ENCODE results near the gene DUSP28.
A peak's percentile ranks its signal among the peaks of the same experiment; 100 is the strongest.

Gene DUSP28

DNA sequence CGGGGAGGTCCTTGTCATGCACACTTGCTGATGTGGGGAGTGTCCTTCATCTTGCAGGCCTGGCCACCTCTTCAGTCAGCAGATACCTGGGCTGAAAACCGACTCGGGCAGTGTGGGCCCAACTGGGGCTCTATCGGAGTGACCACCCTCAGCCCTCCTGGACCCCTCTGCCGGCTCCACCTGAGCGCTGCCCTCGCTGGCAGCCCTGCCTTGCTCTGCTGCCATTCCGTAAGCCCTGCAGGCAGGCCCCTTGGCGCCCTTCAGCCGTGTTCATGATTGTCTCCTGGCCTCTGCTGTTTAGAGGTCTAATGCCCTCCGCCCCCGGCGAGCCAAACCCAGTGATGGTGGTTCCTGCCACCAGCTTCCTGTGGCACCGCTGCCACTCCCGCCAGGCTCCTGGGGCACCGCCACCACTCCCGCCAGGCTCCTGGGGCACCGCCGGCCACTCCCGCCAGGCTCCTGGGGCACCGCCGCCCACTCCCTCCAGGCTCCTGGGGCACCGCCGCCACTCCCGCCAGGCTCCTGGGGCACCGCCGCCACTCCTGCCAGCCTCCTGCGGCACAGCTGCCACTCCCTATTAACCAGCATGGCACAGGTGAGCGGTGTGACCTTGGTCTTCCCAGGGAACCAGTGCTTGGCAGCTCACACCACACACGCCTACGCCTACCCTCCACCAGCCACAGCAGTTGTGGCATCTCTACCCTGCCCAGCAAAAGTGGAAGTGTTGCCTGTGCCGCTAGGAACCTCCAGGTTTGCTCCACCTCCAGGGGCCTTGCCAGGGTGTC lies 42.3 kb downstream of the DUSP28 start:
- peak; percentile 57 for DNase-seq

GRCh38 chr2:240603081-240603835 lies 43.1 kb downstream of the DUSP28 start:
- DNase-seq = no peak

- DNase-seq = no peak
Observed at GRCh38 chr2:240603846-240604245, 43.7 kb downstream of the DUSP28 start.

GRCh38 chr2:240604291-240604938 lies 44.3 kb downstream of the DUSP28 start:
- peak; percentile 50 for DNase-seq

GRCh38 chr2:240604939-240605716 lies 45.0 kb downstream of the DUSP28 start:
- DNase-seq = no peak

- no peak for DNase-seq
Observed at GRCh38 chr2:240605867-240606743, 45.9 kb downstream of the DUSP28 start.

DNA sequence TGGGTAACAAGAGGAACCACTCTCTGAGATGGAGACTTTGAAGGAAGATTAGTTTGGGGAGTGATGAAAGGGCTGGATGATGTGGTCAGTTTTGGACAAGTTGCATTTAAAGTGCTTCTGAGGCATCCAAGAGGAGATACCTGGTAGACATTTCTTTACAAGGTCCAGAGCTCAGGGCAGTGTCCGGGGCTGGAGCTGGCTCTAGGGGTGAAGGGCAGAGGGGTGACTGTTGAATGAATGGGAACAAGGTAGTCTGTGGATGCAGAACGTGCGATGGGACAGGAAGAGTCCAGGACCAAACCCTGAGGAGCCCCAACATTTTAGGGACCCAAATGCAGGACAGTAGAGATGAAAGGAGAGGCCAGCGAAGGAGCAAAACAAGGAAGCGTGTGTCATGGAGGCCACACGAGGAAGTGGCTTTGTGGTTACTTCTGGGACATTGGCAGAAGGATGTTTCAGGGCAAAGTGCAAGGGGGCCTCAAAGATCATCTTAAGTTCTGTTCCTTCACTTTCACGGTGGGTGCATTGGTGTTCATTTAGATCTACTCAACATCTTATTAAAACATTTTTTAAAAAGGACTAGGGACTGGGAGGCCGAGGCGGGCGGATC lies 51.5 kb downstream of the DUSP28 start:
- DNase-seq = no peak
